ENCODE measurements around the gene MED15.

The MED15 gene

DNA sequence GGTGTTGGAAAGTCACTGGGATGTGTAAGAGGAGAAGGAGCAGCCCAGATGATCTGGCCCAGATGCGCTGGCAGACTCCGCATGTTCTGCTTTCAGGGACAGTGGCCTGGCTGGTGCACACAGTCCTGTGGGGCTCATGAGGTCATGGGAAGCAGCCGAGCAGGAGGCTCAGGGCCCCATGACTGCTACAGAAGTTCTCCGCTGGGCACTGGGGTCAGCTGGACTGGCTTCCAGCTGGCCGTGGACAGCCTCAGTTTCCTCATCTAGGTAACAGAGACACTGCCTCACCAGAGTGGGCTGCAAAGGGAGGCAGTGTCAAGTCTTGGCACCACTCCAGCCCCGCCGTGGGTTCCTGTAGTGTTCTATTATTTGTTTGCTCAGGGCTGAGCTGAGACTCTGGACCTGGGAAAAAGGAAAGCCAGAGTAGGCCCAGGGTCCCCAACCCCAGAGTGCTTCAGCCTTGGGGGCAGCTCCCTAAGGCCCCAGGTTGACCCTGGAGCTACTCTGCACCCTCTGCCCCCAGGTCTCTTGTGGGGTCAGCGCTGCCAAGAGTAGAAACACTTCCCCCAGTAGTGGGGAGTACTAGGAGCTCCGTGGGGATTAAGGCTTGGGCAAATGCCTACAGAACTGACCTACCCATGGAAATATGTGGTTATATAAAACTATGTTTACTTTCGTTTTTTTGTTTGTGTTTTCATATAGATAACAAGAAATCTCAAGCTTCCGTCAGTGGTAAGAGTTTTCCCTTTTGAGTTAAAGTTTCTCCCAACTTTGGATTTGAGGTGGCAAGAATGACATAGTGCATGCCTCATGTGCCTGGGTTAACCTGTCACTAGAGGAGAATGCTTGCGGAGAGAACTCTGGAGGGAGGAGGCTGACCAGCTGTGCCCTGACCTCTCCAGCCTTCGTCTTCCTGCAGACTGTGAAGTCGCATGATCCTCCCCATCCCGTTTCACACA is 45.3 kb downstream of the MED15 start:
- H3K9me3 ChIP-seq (ENCODE audit: control insufficient read depth, low read length), result no peaks in the 10 kb centered on the region
- H3K27me3 ChIP-seq (ENCODE audit: control insufficient read depth, insufficient read depth, low read length), result no peaks in the 10 kb centered on the region
- H3K9ac ChIP-seq (ENCODE audit: low read length), result peak overlapping the region; percentile 28
- peaks cover 39% of the 10 kb centered on the region for H3K4me1 ChIP-seq (ENCODE audit: control insufficient read depth, insufficient read depth, low read length)
- peaks cover 14% of the 10 kb centered on the region for H3K36me3 ChIP-seq (ENCODE audit: control insufficient read depth, insufficient read depth, low read length)
- H3K4me3 ChIP-seq (ENCODE audit: low read length), result peak overlapping the region; percentile 10

DNA sequence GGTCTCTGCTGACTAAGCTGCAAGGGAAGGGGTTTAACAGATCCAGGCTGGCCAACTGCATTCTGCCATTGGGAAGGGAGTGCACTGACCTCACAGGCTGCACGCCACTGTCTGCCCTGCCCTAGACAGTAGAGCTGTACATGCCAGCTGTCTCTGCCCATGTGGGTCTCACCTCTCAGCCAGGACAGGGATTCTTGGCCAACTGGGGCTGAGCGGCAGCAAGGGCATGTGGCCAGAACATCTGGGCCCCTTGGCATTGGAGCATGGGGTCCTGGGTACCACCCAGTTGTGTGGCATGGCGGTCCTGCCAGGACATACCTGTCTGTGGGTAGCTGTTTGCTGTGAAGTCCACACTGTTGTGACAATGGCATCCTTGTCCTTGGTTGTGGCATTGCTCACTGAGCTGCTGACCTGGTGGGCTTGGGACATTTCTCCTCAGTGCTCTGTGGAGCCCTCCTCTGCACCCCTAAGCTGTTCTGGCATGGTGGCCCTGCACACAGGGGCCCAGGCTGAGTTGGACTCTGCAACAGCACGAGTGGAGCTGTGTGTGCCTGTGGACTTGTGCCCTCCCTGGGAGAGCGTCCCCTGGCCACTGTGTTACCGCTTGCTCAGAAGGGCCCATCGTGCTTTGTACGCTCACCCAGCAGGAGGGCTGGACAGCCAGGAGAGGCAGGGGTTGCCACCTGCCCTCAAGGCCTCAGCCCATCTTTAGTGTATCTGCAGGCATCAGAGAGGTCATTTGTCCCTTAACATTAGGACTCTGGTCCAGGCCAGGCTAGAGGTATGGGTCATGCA is 46.7 kb downstream of the MED15 start:
- no peaks in the 10 kb centered on the region for H3K9me3 ChIP-seq (ENCODE audit: control insufficient read depth, low read length)
- H3K9ac ChIP-seq (ENCODE audit: low read length), result no peak overlapping the region
- peaks cover 14% of the 10 kb centered on the region for H3K36me3 ChIP-seq (ENCODE audit: control insufficient read depth, insufficient read depth, low read length)
- H3K27me3 ChIP-seq (ENCODE audit: control insufficient read depth, insufficient read depth, low read length), result no peaks in the 10 kb centered on the region
- H3K4me3 ChIP-seq (ENCODE audit: low read length), result no peak overlapping the region
- H3K4me1 ChIP-seq (ENCODE audit: control insufficient read depth, insufficient read depth, low read length), result peaks cover 39% of the 10 kb centered on the region

DNA sequence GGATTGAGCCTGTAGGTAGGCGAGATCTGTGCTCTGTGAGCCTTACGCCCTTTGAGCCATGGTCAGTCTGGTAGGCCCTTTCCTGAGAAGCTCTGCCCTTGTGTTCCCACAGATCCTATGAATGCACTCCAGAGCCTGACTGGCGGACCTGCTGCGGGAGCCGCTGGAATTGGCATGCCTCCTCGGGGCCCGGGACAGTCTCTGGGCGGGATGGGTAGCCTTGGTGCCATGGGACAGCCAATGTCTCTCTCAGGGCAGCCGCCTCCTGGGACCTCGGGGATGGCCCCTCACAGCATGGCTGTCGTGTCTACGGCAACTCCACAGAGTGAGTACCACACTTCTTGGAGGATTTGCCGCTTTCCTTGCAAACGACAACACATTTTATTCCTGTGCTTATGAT is 47.4 kb downstream of the MED15 start:
- Histone ChIP-seq H3K9ac (ENCODE audit: low read length) (no peak overlapping the region), H3K4me1 (ENCODE audit: control insufficient read depth, insufficient read depth, low read length) (peaks cover 39% of the 10 kb centered on the region), H3K36me3 (ENCODE audit: control insufficient read depth, insufficient read depth, low read length) (peaks cover 14% of the 10 kb centered on the region), H3K9me3 (ENCODE audit: control insufficient read depth, low read length) (no peaks in the 10 kb centered on the region), H3K27me3 (ENCODE audit: control insufficient read depth, insufficient read depth, low read length) (no peaks in the 10 kb centered on the region), H3K4me3 (ENCODE audit: low read length) (no peak overlapping the region)

DNA sequence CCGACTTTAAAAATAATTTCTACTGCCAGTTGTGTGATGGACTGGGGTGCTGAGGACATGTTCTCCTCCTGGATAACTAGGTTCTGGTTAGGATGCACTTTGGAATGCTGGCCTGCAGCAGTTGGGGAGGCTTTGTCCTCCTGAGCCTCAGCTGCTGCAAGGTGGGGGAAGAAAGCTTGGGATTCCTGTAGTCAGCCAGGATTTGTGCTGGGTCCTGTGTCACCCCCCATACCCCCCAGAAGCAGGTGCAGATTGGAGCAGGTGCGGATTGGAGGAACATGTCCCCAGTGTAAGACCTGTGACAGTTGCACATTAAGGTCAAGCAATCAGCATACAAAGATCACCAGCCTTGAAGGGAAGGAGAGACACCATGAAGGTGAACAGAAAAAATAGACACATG is 51.1 kb downstream of the MED15 start:
- no peak overlapping the region for H3K9ac ChIP-seq (ENCODE audit: low read length)
- H3K27me3 ChIP-seq (ENCODE audit: control insufficient read depth, insufficient read depth, low read length), result no peaks in the 10 kb centered on the region
- H3K4me1 ChIP-seq (ENCODE audit: control insufficient read depth, insufficient read depth, low read length), result peaks cover 13% of the 10 kb centered on the region
- peaks cover 10% of the 10 kb centered on the region for H3K36me3 ChIP-seq (ENCODE audit: control insufficient read depth, insufficient read depth, low read length)
- no peaks in the 10 kb centered on the region for H3K9me3 ChIP-seq (ENCODE audit: control insufficient read depth, low read length)
- H3K4me3 ChIP-seq (ENCODE audit: low read length), result no peak overlapping the region

DNA sequence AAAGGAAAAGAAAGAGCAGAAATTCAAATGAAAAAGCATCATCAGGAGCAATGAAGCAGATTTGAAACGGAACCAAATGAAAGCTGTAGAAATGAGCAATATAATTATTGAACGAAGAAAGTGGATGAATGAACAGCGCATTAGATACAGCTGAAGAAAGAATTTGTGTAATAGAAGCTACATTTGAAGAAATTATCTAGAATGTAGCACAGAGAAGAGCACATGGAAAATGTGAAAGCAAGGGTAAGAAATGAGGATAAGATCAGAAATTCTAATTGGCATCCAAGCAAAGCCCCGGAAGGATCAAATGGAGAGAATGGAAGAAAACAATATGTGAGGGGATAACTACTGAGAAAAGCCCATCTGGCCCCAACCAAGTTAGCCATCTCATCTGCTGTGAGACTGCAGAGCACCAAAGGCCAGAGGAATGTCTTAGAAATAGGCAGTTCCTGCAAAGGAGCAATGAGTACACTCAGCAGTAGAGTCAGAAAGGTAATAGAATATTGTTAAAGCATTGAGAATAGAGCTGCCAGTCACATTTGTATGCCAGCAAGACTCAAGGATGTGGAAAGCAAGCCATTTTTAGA is 51.9 kb downstream of the MED15 start:
- Histone ChIP-seq H3K9ac (ENCODE audit: low read length) (no peak overlapping the region), H3K4me3 (ENCODE audit: low read length) (no peak overlapping the region), H3K27me3 (ENCODE audit: control insufficient read depth, insufficient read depth, low read length) (no peaks in the 10 kb centered on the region), H3K9me3 (ENCODE audit: control insufficient read depth, low read length) (no peaks in the 10 kb centered on the region), H3K4me1 (ENCODE audit: control insufficient read depth, insufficient read depth, low read length) (peaks cover 13% of the 10 kb centered on the region), H3K36me3 (ENCODE audit: control insufficient read depth, insufficient read depth, low read length) (peaks cover 7% of the 10 kb centered on the region)

DNA sequence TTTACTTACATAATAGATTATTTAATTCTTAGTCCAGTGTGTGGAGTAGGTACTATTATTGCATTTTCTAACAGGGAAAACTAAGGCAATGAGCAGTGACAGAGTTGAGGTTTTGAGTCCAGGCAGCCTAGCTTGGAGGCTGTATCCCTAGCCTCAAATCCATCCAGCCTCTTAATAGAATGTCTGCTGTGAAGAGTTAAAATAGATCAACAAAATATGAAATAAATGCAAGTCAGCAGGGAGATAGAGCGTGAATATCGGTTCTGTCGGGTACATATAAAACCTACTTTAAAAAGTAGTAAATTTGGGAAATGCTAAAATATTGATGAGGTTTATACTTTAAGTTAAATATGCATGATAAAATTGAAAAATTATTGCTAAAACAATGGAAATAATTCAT is 53.3 kb downstream of the MED15 start:
- no peak overlapping the region for H3K9ac ChIP-seq (ENCODE audit: low read length)
- H3K36me3 ChIP-seq (ENCODE audit: control insufficient read depth, insufficient read depth, low read length), result peaks cover 4% of the 10 kb centered on the region
- H3K9me3 ChIP-seq (ENCODE audit: control insufficient read depth, low read length), result no peaks in the 10 kb centered on the region
- H3K4me1 ChIP-seq (ENCODE audit: control insufficient read depth, insufficient read depth, low read length), result peaks cover 13% of the 10 kb centered on the region
- H3K27me3 ChIP-seq (ENCODE audit: control insufficient read depth, insufficient read depth, low read length), result no peaks in the 10 kb centered on the region
- no peak overlapping the region for H3K4me3 ChIP-seq (ENCODE audit: low read length)

DNA sequence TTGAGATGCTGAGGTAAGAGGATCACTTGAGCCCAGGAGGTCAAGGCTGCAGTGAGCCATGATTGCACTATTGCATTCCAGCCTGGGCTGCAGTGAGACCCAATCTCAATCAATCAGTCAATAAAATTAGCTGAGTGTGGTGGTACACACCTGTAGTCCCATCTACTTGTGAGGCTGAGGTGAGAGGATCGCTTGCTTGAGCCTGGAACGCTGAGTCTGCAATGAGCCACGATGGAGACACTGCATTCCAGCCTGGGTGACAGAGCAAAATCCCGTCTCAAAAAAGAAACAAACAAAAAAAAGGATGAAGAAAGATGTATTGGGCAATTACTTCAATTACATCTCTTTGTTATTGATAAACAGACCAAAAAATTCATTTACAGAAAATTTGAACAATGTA is 54.5 kb downstream of the MED15 start:
- peaks cover 8% of the 10 kb centered on the region for H3K36me3 ChIP-seq (ENCODE audit: control insufficient read depth, insufficient read depth, low read length)

DNA sequence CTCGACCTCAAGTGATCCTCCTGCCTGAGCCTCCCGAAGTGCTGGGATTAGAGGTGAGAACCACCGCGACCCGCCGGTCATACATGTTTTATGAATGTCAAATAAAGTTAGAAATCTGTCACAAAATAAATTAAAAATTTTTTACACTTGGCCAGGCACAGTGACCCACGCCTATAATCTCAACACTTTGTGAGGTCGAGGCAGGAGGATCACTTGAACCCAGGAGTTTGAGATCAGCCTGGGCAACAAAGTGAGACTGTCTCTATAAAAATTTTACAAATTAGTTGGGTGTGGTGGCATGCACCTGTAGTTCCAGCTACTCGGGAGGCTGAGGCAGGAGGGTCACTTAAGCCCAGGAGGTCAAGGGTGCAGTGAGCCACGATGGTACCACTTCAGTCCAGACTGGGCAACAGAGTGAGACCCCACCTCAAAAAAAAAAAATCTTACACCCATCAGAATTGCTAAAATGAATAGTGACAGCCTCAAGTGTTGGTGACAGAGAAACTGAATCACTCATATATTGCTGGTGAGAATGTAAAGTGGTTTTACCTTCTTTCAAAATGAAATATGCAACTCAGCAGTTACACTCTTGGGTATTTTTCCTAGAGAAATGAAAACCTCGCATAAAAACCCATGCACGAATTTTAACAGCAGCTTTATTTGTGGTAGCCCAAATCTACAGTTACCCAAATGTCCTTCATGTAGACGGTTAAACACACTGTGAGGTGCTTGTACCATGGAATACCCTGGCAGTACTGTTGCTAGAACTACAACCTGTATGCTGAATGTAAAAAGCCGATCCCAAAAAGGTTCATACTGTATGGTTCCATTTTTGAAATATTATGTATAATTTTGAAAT is 55.4 kb downstream of the MED15 start:
- Histone ChIP-seq H3K27me3 (ENCODE audit: control insufficient read depth, insufficient read depth, low read length) (no peaks in the 10 kb centered on the region), H3K36me3 (ENCODE audit: control insufficient read depth, insufficient read depth, low read length) (peaks cover 17% of the 10 kb centered on the region)

More for the DNA sequence above, 54.5 kb downstream of the MED15 start:
- Histone ChIP-seq H3K4me1 (ENCODE audit: control insufficient read depth, insufficient read depth, low read length) (peaks cover 8% of the 10 kb centered on the region), H3K4me3 (ENCODE audit: low read length) (no peak overlapping the region), H3K9me3 (ENCODE audit: control insufficient read depth, low read length) (no peaks in the 10 kb centered on the region), H3K27me3 (ENCODE audit: control insufficient read depth, insufficient read depth, low read length) (no peaks in the 10 kb centered on the region), H3K9ac (ENCODE audit: low read length) (no peak overlapping the region)

DNA sequence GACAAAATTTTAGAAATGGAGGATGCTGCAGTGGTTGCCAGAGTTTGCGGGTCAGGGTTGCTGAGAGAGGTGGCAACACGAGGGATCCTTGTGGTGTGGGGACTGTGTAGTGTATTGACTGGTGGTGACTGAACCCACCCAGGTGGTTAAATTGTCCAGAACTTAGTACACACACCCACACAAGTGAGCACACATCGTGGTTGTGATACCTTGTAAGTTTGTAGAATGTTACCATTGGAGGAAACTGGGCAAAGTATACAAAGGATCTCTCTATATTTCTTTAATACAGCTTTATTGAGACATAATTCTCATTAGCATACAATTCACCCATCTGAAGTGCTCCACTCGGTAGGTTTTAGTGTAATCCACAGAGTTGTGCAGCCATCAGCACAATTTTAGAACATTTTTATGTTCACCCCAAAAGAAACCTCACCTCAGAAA is 56.1 kb downstream of the MED15 start:
- H3K4me1 ChIP-seq (ENCODE audit: control insufficient read depth, insufficient read depth, low read length), result peaks cover under 1% of the 10 kb centered on the region
- H3K36me3 ChIP-seq (ENCODE audit: control insufficient read depth, insufficient read depth, low read length), result peaks cover 23% of the 10 kb centered on the region
- H3K4me3 ChIP-seq (ENCODE audit: low read length), result no peak overlapping the region
- no peaks in the 10 kb centered on the region for H3K27me3 ChIP-seq (ENCODE audit: control insufficient read depth, insufficient read depth, low read length)
- no peak overlapping the region for H3K9ac ChIP-seq (ENCODE audit: low read length)
- no peaks in the 10 kb centered on the region for H3K9me3 ChIP-seq (ENCODE audit: control insufficient read depth, low read length)

More for the DNA sequence above, 55.4 kb downstream of the MED15 start:
- no peak overlapping the region for H3K4me3 ChIP-seq (ENCODE audit: low read length)
- H3K9me3 ChIP-seq (ENCODE audit: control insufficient read depth, low read length), result no peaks in the 10 kb centered on the region
- no peak overlapping the region for H3K9ac ChIP-seq (ENCODE audit: low read length)
- no peaks in the 10 kb centered on the region for H3K4me1 ChIP-seq (ENCODE audit: control insufficient read depth, insufficient read depth, low read length)

DNA sequence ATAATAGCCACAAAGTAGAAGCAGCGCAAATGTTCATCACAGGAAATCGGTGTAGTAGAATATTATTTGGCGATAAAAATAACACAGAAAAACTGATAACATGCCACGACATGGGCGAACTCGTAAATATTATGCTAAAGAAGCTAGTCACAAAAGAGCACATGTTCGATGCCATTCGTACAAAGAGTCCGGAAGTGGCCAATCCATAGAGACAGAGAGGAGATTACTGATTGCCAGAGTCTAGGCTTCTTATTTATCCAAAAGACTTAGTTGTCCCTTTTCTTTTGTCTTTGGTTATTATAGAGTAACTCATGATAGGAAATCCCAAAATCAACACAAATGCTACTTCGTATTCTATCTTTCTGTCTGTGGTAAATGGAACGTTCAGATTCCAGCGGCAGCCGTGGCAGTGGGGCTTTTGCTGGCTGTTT is 56.5 kb downstream of the MED15 start:
- no peaks in the 10 kb centered on the region for H3K9me3 ChIP-seq (ENCODE audit: control insufficient read depth, low read length)
- no peaks in the 10 kb centered on the region for H3K27me3 ChIP-seq (ENCODE audit: control insufficient read depth, insufficient read depth, low read length)
- H3K4me1 ChIP-seq (ENCODE audit: control insufficient read depth, insufficient read depth, low read length), result peaks cover 5% of the 10 kb centered on the region
- H3K4me3 ChIP-seq (ENCODE audit: low read length), result no peak overlapping the region
- peaks cover 24% of the 10 kb centered on the region for H3K36me3 ChIP-seq (ENCODE audit: control insufficient read depth, insufficient read depth, low read length)
- no peak overlapping the region for H3K9ac ChIP-seq (ENCODE audit: low read length)

DNA sequence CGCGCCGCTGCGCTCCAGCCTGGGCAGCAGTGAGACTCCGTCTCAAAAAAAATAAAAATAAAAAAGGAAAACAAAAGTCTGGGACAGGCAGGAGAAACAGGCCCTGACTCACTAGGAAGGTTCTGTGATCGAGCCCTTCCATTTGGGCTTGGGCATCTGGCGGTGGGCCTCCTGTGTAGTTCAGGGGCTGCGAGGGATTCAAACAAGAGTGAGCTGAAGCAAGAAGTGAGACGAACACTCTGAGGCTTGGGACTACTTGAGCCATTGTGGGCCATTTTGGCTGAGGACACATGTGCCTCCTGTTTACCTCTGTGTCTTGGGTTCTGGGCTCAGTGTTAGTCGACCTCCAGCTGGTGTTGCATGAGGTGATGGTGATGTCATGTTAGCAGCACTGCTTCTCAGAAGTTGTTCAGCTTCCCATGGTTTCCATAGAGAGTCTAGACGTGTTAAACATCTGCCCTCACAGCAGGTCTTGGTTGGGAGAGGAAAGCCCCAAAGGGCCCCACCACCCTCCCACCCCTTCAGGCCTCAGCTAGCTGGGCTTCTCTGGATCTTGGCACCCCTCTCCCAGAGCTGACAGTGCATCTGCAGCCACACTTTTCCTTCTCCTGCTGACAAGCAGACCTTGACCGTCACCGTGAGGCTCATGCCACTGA is 57.8 kb downstream of the MED15 start:
- peaks cover 24% of the 10 kb centered on the region for H3K36me3 ChIP-seq (ENCODE audit: control insufficient read depth, insufficient read depth, low read length)
- H3K4me3 ChIP-seq (ENCODE audit: low read length), result no peak overlapping the region
- H3K9me3 ChIP-seq (ENCODE audit: control insufficient read depth, low read length), result no peaks in the 10 kb centered on the region
- H3K4me1 ChIP-seq (ENCODE audit: control insufficient read depth, insufficient read depth, low read length), result peaks cover 13% of the 10 kb centered on the region
- no peak overlapping the region for H3K9ac ChIP-seq (ENCODE audit: low read length)
- H3K27me3 ChIP-seq (ENCODE audit: control insufficient read depth, insufficient read depth, low read length), result no peaks in the 10 kb centered on the region
